Bronchus fibroblast of lung (primary cell): ENCODE measurements around the gene CENPVL3. TPM values are rescaled to one million over a fixed set of nuclear protein-coding genes. Genes with fewer than 3 reads are reported as not detected.

Experiments used
- total RNA-seq: library from RNA; depleted of rRNA; stranded (reverse); fragments of >200 nt; gene quantifications from 2 replicates; pipeline ENCODE4 v1.2.3, GENCODE V29; 2015

The CENPVL3 gene
- not detected in 2 replicates for total RNA-seq

GRCh38 chrX:51618241-51619155, at the start of gene CENPVL3:
Gene CENPVL3 (minus strand): TSS chrX:51618912. CDS start chrX:51618873, 39 bp downstream.

Other genes starting within 250 kb of the CENPVL3 start
- 8.8 and 10.4 TPM in 2 replicates for gene NUDT11, start 122.3 kb downstream of the CENPVL3 start, total RNA-seq
- gene CENPVL2, start 63.9 kb upstream of the CENPVL3 start, total RNA-seq: not detected in 2 replicates
- gene CENPVL1, start 91.6 kb upstream of the CENPVL3 start, total RNA-seq: not detected in 2 replicates
- gene GSPT2, start 124.5 kb upstream of the CENPVL3 start, total RNA-seq: 4.9 and 5.2 TPM in 2 replicates